HG03469 (cell line): ENCODE data around the gene TM4SF20.

ENCODE experiments used
- ATAC-seq: cut with Tn5 transposase; IDR thresholded peaks from one replicate; pipeline ENCODE4 v1.9.1; 2021; ENCODE audit warnings: mild to moderate bottlenecking, moderate library complexity, moderate number of reproducible peaks; ENCODE audit not compliant: unreplicated experiment

Gene TM4SF20

GRCh38 chr2:227379095-227379494 lies at the start of gene TM4SF20:
TSS of gene TM4SF20 (minus strand) at chr2:227379306. CDS start at chr2:227379268, 38 bp downstream.
- no peak for ATAC-seq

GRCh38 chr2:227428731-227429285 lies 49.7 kb upstream of the TM4SF20 start:
- ATAC-seq, result no peak

GRCh38 chr2:227423656-227424499 lies 44.8 kb upstream of the TM4SF20 start:
- no peak for ATAC-seq

GRCh38 chr2:227420087-227421052 lies 41.3 kb upstream of the TM4SF20 start:
- no peak for ATAC-seq

GRCh38 chr2:227416701-227417100 lies 37.6 kb upstream of the TM4SF20 start:
- ATAC-seq, result no peak

GRCh38 chr2:227415538-227416424 lies 36.7 kb upstream of the TM4SF20 start:
- ATAC-seq, result no peak

GRCh38 chr2:227414846-227415245 lies 35.7 kb upstream of the TM4SF20 start:
- no peak for ATAC-seq

GRCh38 chr2:227413371-227413770 lies 34.3 kb upstream of the TM4SF20 start:
- ATAC-seq, result no peak

- ATAC-seq, result no peak
Measured at GRCh38 chr2:227412877-227413276, 33.8 kb upstream of the TM4SF20 start.

- no peak for ATAC-seq
Measured at GRCh38 chr2:227411990-227412350, 32.9 kb upstream of the TM4SF20 start.

GRCh38 chr2:227411320-227411989 lies 32.3 kb upstream of the TM4SF20 start:
- ATAC-seq, result peak; percentile 80

GRCh38 chr2:227410191-227410590 lies 31.1 kb upstream of the TM4SF20 start:
- no peak for ATAC-seq

- no peak for ATAC-seq
Measured at GRCh38 chr2:227407591-227408151, 28.6 kb upstream of the TM4SF20 start.

- peak; percentile 43 for ATAC-seq
Measured at GRCh38 chr2:227406177-227407031, 27.3 kb upstream of the TM4SF20 start.

- no peak for ATAC-seq
Measured at GRCh38 chr2:227404585-227405271, 25.6 kb upstream of the TM4SF20 start.

- no peak for ATAC-seq
Measured at GRCh38 chr2:227402959-227403358, 23.9 kb upstream of the TM4SF20 start.

- ATAC-seq, result no peak
Measured at GRCh38 chr2:227402321-227402720, 23.2 kb upstream of the TM4SF20 start.

GRCh38 chr2:227401550-227401949 lies 22.4 kb upstream of the TM4SF20 start:
- no peak for ATAC-seq
